ENCODE data around the gene RIMKLA.

DNA sequence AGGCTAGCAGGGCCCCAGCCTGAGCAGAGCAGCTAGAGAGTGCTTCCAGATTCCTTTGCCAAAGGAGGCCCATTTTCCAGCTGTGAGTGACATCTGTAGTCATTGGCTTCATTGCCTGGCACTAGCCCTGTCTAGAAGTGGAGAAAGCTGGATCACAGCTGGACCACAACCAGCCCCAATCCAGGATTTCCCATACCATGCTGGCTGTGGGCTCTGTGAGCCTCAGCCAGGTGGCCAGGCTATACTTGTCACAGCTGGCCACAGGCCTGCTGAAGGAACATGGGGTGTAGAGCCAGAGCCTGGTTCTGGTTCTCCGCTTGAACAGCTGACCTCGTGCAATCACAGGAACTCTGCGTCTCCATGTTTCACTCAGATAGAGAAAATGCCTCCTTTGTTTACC lies 36.6 kb downstream of the RIMKLA start:
- TF ChIP-seq, protein P1, sequence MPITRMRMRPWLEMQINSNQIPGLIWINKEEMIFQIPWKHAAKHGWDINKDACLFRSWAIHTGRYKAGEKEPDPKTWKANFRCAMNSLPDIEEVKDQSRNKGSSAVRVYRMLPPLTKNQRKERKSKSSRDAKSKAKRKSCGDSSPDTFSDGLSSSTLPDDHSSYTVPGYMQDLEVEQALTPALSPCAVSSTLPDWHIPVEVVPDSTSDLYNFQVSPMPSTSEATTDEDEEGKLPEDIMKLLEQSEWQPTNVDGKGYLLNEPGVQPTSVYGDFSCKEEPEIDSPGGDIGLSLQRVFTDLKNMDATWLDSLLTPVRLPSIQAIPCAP (CRISPR knock-in tag; IDR thresholded peaks at IDR 0.05): no peak
- TF ChIP-seq, protein P2, sequence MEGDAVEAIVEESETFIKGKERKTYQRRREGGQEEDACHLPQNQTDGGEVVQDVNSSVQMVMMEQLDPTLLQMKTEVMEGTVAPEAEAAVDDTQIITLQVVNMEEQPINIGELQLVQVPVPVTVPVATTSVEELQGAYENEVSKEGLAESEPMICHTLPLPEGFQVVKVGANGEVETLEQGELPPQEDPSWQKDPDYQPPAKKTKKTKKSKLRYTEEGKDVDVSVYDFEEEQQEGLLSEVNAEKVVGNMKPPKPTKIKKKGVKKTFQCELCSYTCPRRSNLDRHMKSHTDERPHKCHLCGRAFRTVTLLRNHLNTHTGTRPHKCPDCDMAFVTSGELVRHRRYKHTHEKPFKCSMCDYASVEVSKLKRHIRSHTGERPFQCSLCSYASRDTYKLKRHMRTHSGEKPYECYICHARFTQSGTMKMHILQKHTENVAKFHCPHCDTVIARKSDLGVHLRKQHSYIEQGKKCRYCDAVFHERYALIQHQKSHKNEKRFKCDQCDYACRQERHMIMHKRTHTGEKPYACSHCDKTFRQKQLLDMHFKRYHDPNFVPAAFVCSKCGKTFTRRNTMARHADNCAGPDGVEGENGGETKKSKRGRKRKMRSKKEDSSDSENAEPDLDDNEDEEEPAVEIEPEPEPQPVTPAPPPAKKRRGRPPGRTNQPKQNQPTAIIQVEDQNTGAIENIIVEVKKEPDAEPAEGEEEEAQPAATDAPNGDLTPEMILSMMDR (IDR thresholded peaks at IDR 0.05): no peak
- TF ChIP-seq TEAD4 (CRISPR knock-in tag; IDR thresholded peaks at IDR 0.05): no peak
- no peak for TF ChIP-seq JUN (CRISPR knock-in tag; IDR thresholded peaks at IDR 0.05)
- TF ChIP-seq ZNF317 (CRISPR knock-in tag; IDR thresholded peaks at IDR 0.05; ENCODE audit: borderline replicate concordance, low read depth): no peak
- TF ChIP-seq IRF2 (CRISPR knock-in tag; IDR thresholded peaks at IDR 0.05; ENCODE audit: borderline replicate concordance, low read depth): no peak
- TF ChIP-seq NFE2L1 (CRISPR knock-in tag; IDR thresholded peaks at IDR 0.05): no peak
- TF ChIP-seq FOXK1 (CRISPR knock-in tag; IDR thresholded peaks at IDR 0.05): no peak

Measured in WTC11 (cell line).